GM12874 (cell line): ENCODE results near the gene MRC2.

Experiments used
- TF ChIP-seq, protein P1 (sequence below): IDR thresholded peaks from 2 replicates; pipeline ENCODE4 v1.5.1; 2011; ENCODE audit warnings: low read depth, mild to moderate bottlenecking, control low read depth, low read length, moderate library complexity; ENCODE audit not compliant: insufficient read depth

MRC2 gene

DNA sequence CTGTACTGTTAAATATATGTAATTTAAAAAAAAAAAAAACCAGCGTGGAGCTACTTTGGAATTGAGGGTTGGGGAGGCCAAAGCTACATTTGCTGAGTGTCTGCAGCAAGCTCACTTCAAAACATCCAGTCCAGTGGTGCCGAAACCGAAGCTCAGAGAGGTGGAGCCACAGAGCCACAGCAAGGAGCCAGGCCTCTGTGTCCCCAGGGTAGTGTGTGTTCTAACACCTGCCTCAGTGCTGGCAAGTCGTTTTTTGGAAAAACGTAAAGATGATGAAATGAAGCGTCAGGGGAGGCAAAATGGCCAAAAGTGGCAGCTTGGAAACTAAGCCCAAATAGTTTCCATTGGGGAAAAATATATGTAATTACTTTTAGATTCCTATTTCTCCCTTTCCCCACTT, 36.1 kb upstream of the MRC2 start:
- TF ChIP-seq, protein P1, sequence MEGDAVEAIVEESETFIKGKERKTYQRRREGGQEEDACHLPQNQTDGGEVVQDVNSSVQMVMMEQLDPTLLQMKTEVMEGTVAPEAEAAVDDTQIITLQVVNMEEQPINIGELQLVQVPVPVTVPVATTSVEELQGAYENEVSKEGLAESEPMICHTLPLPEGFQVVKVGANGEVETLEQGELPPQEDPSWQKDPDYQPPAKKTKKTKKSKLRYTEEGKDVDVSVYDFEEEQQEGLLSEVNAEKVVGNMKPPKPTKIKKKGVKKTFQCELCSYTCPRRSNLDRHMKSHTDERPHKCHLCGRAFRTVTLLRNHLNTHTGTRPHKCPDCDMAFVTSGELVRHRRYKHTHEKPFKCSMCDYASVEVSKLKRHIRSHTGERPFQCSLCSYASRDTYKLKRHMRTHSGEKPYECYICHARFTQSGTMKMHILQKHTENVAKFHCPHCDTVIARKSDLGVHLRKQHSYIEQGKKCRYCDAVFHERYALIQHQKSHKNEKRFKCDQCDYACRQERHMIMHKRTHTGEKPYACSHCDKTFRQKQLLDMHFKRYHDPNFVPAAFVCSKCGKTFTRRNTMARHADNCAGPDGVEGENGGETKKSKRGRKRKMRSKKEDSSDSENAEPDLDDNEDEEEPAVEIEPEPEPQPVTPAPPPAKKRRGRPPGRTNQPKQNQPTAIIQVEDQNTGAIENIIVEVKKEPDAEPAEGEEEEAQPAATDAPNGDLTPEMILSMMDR = no peak

- TF ChIP-seq, protein P1 = no peak
Measured at GRCh38 chr17:62592341-62593099, 35.0 kb upstream of the MRC2 start.

DNA sequence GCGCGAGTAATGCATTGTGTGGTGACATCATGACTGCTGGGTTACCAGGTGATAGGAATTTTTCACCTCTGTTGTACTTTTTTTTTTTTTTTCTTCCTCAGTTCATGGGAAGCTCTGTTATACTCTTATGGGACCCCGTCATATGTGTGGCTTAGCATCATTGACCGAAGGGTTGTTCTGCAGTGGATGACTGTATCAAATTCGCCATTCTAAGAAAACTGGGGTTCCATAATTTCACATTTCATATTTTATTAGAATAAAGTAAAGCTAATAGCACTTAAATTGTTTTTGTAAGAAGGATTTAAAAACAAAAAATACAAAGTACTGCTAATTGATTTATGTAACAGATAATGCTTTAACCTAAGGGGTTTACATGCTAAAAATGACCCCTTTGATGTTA, 32.0 kb upstream of the MRC2 start:
- TF ChIP-seq, protein P1 = no peak

- TF ChIP-seq, protein P1 = no peak
Measured at GRCh38 chr17:62596662-62597061, 30.8 kb upstream of the MRC2 start.

GRCh38 chr17:62597150-62597549, 30.3 kb upstream of the MRC2 start:
- TF ChIP-seq, protein P1 = no peak

DNA sequence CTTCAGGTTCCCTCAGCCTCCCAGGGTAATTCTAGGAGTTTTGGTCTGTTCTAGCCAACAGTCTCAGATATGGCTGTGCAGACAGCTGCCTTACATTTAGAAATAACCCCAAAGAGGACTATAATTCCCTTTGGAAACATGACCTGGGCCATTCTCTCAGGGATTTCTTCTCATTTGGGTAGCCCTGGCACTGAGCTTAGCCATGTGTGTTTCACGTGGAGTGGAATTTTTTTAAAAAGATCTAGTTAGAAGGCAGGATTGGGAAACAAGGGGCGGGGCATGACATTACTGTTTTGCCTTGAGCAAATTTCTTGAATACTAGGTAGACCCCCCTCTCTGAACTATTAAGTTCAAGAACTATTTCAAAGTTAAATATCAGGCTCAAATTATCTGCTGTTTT, 29.6 kb upstream of the MRC2 start:
- TF ChIP-seq, protein P1 = no peak

- TF ChIP-seq, protein P1 = no peak
Measured at GRCh38 chr17:62599964-62600657, 27.4 kb upstream of the MRC2 start.
